Stomach (tissue), 4 donors: Measurements from ENCODE around the gene MIGA2.

Source experiments
- CTCF ChIP-seq, 7 experiments: fragments of 450-650 bp in 4 of 7; fragments of 200-600 bp in 3 of 7; sonication (generic) in 3 of 7; IDR thresholded peaks; one replicate each; pipeline ENCODE4 v1.5.1; 2016 to 2019; ENCODE audit warnings: antibody characterized with exemption in 7 of 7, control low read depth in 2 of 7, mild to moderate bottlenecking in 1 of 7
- POLR2A ChIP-seq, 4 donors: fragments of 450-650 bp; IDR thresholded peaks; one replicate each; pipeline ENCODE4 v1.6.1; 2016; ENCODE audit warnings: antibody characterized with exemption in 4 of 4, control low read depth in 2 of 4, mild to moderate bottlenecking in 1 of 4, moderate library complexity in 1 of 4

GRCh38 chr9:129095170-129095667 is 58.8 kb downstream of the MIGA2 start:
- TF ChIP-seq POLR2A (IDR thresholded peaks at IDR 0.05) (no peak), CTCF (IDR thresholded peaks at IDR 0.05) (no peak)
